K562 (cell line): ENCODE measurements around the gene TMEM132D.

Experiments
- JUNB ChIP-seq: fragments of 450-650 bp; formaldehyde crosslinking; conservative IDR thresholded peaks from 2 replicates; pipeline ENCODE4 v1.4.0; 2020; ENCODE audit warnings: mild to moderate bottlenecking
- MYBL2 ChIP-seq, 2 experiments: fragments of 450-650 bp in 1 of 2; sonication (generic) in 1 of 2; formaldehyde crosslinking in 1 of 2; IDR thresholded peaks; 2 replicates each; pipeline versions ENCODE4 v1.6.1 to v1.8.1; 2017 to 2022; ENCODE audit warnings: borderline replicate concordance in 1 of 2, inconsistent platforms in 1 of 2, low read depth in 1 of 2, mild to moderate bottlenecking in 1 of 2, missing genetic modification reagents in 1 of 2, moderate library complexity in 1 of 2
- POLR2AphosphoS5 ChIP-seq: IDR thresholded peaks from 2 replicates; pipeline ENCODE4 v1.6.1; 2011; ENCODE audit warnings: mild to moderate bottlenecking, low read depth, low read length, moderate library complexity; ENCODE audit not compliant: control insufficient read depth, insufficient read depth
- POLR2G ChIP-seq: fragments of 200-400 bp; formaldehyde crosslinking; IDR thresholded peaks from 2 replicates; pipeline ENCODE4 v1.6.1; 2017; ENCODE audit warnings: low read depth, mild to moderate bottlenecking, antibody characterized with exemption, low read length, moderate library complexity
- RB1 ChIP-seq: fragments of 450-650 bp; IDR thresholded peaks from 2 replicates; pipeline ENCODE4 v1.6.1; 2017; ENCODE audit warnings: low read depth, mild to moderate bottlenecking

DNA sequence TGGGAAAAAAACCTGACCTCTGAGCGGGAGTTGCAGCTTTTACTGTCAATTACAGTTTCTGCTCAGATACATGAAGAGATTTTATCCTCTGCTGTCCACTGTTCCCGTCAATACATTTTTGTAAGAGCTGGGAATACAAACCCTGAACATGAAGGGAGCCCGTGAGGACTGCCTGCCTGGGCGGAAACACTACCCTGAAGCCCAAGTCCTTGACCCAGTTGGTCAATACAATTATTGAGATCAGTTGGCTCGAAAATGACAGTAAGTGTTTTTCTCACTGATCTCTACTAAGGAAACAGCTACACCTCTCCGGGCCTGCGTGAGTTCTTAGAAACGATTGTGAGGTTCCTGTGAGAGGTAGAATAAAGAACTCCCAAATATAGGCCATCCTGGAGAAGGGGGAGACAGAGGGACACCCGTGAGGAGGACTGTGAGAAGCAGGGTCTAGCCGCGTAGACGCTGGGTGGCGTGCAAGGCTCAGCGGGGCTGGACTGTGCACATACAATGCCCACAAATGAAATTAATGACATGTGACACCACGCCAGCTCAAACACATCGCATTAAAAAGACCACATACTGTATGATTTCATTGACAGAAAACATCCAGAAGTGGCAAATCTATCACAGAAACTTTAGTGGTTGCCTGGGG, 509.5 kb downstream of the TMEM132D start:
- TF ChIP-seq JUNB (CRISPR knock-in tag) (no peak), MYBL2 (IDR thresholded peaks at IDR 0.05; ENCODE audit: low read depth) (no peak), MYBL2 (CRISPR knock-in tag; IDR thresholded peaks at IDR 0.05; ENCODE audit: borderline replicate concordance) (no peak), POLR2AphosphoS5 (no peak), RB1 (no peak), POLR2G (no peak)
